OCI-LY3 (cell line): ENCODE data around the gene MFSD12.

Experiments
- H2AFZ ChIP-seq: fragments of 200-600, 300-600 bp; shearing (Covaris generic); 2 replicates; pipeline ENCODE4 v1.6.0; 2014; ENCODE audit warnings: antibody characterized with exemption, low read depth, low read length
- H3K27ac ChIP-seq: fragments of 200-600, 300-600 bp; sonication (generic); 2 replicates; pipeline ENCODE4 v1.5.1; 2014; ENCODE audit warnings: mild to moderate bottlenecking, low read length, moderate library complexity, mixed read lengths
- H3K27me3 ChIP-seq: fragments of 200-600, 300-600 bp; sonication (generic); 2 replicates; pipeline ENCODE4 v1.6.1; 2014; ENCODE audit warnings: low read depth, low read length, mixed read lengths
- H3K36me3 ChIP-seq: fragments of 200-600, 300-600 bp; sonication (generic); replicated peaks from 2 replicates; pipeline ENCODE3; 2014; ENCODE audit warnings: low read depth, low read length, mixed read lengths
- H3K4me1 ChIP-seq: fragments of 300-600, 200-600 bp; sonication (generic); 2 replicates; pipeline ENCODE4 v1.6.1; 2014; ENCODE audit warnings: low read length, mixed read lengths
- H3K4me2 ChIP-seq: fragments of 200-600, 300-600 bp; sonication (generic); 2 replicates; pipeline ENCODE4 v1.6.1; 2014; ENCODE audit warnings: low read length, mixed read lengths
- H3K4me3 ChIP-seq: fragments of 300-600, 200-600 bp; sonication (generic); 2 replicates; pipeline ENCODE4 v1.5.1; 2014; ENCODE audit warnings: antibody characterized with exemption, mild to moderate bottlenecking, low read length, moderate library complexity
- H3K79me2 ChIP-seq: fragments of 300-600, 200-600 bp; shearing (Covaris generic); 2 replicates; pipeline ENCODE4 v1.6.1; 2014; ENCODE audit warnings: mild to moderate bottlenecking, low read length, mixed read lengths
- H3K9ac ChIP-seq: fragments of 300-600, 200-600 bp; shearing (Covaris generic); 2 replicates; pipeline ENCODE4 v1.6.0; 2014; ENCODE audit warnings: mild to moderate bottlenecking, low read length, moderate library complexity
- H3K9me3 ChIP-seq: fragments of 200-600, 300-600 bp; shearing (Covaris generic); 2 replicates; pipeline ENCODE4 v1.6.1; 2014; ENCODE audit warnings: low read length, mixed read lengths; ENCODE audit not compliant: insufficient read depth
- H4K20me1 ChIP-seq: fragments of 200-600, 300-600 bp; sonication (generic); 2 replicates; pipeline ENCODE4 v1.6.1; 2016; ENCODE audit warnings: low read length, mixed read lengths; ENCODE audit not compliant: insufficient read depth
- EZH2phosphoT487 ChIP-seq: fragments of 200-600 bp; shearing (Covaris generic); IDR thresholded peaks from 2 replicates; pipeline ENCODE4 v1.6.1; 2018; ENCODE audit warnings: antibody characterized with exemption, mixed run types, low read depth
- TF ChIP-seq, protein P1 (sequence below): fragments of 200-600, 300-600 bp; sonication (generic); IDR thresholded peaks from 2 replicates; pipeline ENCODE4 v1.5.1; 2014; ENCODE audit warnings: antibody characterized with exemption, low read length, low read depth

Gene MFSD12

GRCh38 chr19:3565139-3565538 is 7.8 kb upstream of the MFSD12 start:
- Histone ChIP-seq H2AFZ (no peak overlapping the region), H4K20me1 (no peaks in the 10 kb centered on the region), H3K9ac (no peak overlapping the region), H3K27ac (no peak overlapping the region), H3K9me3 (no peaks in the 10 kb centered on the region), H3K27me3 (no peaks in the 10 kb centered on the region), H3K36me3 (no peaks in the 10 kb centered on the region), H3K79me2 (no peaks in the 10 kb centered on the region), H3K4me1 (no peaks in the 10 kb centered on the region), H3K4me3 (no peak overlapping the region), H3K4me2 (no peak overlapping the region)
- TF ChIP-seq, protein P1, sequence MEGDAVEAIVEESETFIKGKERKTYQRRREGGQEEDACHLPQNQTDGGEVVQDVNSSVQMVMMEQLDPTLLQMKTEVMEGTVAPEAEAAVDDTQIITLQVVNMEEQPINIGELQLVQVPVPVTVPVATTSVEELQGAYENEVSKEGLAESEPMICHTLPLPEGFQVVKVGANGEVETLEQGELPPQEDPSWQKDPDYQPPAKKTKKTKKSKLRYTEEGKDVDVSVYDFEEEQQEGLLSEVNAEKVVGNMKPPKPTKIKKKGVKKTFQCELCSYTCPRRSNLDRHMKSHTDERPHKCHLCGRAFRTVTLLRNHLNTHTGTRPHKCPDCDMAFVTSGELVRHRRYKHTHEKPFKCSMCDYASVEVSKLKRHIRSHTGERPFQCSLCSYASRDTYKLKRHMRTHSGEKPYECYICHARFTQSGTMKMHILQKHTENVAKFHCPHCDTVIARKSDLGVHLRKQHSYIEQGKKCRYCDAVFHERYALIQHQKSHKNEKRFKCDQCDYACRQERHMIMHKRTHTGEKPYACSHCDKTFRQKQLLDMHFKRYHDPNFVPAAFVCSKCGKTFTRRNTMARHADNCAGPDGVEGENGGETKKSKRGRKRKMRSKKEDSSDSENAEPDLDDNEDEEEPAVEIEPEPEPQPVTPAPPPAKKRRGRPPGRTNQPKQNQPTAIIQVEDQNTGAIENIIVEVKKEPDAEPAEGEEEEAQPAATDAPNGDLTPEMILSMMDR: no peak
- no peak for TF ChIP-seq EZH2phosphoT487

GRCh38 chr19:3563709-3564524 is 6.5 kb upstream of the MFSD12 start:
- Histone ChIP-seq H4K20me1 (no peaks in the 10 kb centered on the region), H3K36me3 (no peaks in the 10 kb centered on the region), H3K79me2 (no peaks in the 10 kb centered on the region), H3K27me3 (no peaks in the 10 kb centered on the region), H3K27ac (no peak overlapping the region), H3K4me2 (no peak overlapping the region), H3K4me1 (no peaks in the 10 kb centered on the region), H3K9ac (no peak overlapping the region), H2AFZ (no peak overlapping the region), H3K4me3 (no peak overlapping the region), H3K9me3 (no peaks in the 10 kb centered on the region)
- TF ChIP-seq EZH2phosphoT487: no peak
- TF ChIP-seq, protein P1: no peak

GRCh38 chr19:3556978-3557460 is 367 bp downstream of the MFSD12 start:
- peak overlapping the region; percentile 23 for H3K27ac ChIP-seq

DNA sequence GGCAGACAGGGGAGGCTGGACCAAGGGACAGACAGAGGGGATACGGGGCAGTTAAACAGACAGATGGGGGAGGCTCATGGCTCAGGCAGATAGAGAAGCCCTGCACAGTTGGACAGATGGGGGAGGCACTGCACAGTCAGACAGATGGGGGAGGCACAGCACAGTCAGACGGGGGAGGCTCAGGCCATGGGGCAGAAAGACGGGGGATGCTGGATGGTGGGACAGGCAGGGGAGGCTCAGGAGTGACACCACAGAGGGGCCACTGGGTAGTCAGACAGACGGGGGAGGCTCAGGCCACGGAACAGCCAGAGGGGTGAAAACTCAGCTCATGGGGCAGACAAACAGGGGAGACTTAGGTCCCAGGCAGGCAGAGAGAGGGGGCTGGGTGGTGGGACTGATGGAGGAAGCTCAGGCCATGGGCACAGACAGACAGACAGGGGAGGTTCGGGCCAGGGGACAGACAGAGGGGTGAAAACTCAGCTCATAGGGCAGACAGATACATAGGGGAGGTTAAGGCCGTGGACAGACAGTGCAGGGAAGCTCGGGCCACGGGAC is 886 bp downstream of the MFSD12 start:
- peak overlapping the region; percentile 95 for H3K4me3 ChIP-seq
- H2AFZ ChIP-seq: no peak overlapping the region
- peak overlapping the region; percentile 23 for H3K27ac ChIP-seq
- H3K4me2 ChIP-seq: peak overlapping the region; percentile 93
- TF ChIP-seq, protein P1: no peak
- no peak for TF ChIP-seq EZH2phosphoT487
- H3K79me2 ChIP-seq: peaks cover 55% of the 10 kb centered on the region
- peak overlapping the region; percentile 90 for H3K9ac ChIP-seq
- H3K27me3 ChIP-seq: no peaks in the 10 kb centered on the region
- no peaks in the 10 kb centered on the region for H3K9me3 ChIP-seq
- H3K4me1 ChIP-seq: peaks cover 44% of the 10 kb centered on the region
- H4K20me1 ChIP-seq: peaks cover 6% of the 10 kb centered on the region
- peaks cover 13% of the 10 kb centered on the region for H3K36me3 ChIP-seq

More at GRCh38 chr19:3556978-3557460, 367 bp downstream of the MFSD12 start:
- H3K4me1 ChIP-seq: peaks cover 44% of the 10 kb centered on the region
- peaks cover 13% of the 10 kb centered on the region for H3K36me3 ChIP-seq
- H2AFZ ChIP-seq: no peak overlapping the region
- H3K9me3 ChIP-seq: no peaks in the 10 kb centered on the region
- H3K27me3 ChIP-seq: no peaks in the 10 kb centered on the region
- peaks cover 50% of the 10 kb centered on the region for H3K79me2 ChIP-seq
- TF ChIP-seq, protein P1: no peak
- no peak for TF ChIP-seq EZH2phosphoT487
- H3K9ac ChIP-seq: peak overlapping the region; percentile 90
- H3K4me3 ChIP-seq: peak overlapping the region; percentile 95
- H4K20me1 ChIP-seq: peaks cover 6% of the 10 kb centered on the region
- peak overlapping the region; percentile 93 for H3K4me2 ChIP-seq
